Kidney (tissue), 14 donors: ENCODE measurements around the gene FOXO1. TPM values are rescaled to one million over a fixed set of nuclear protein-coding genes. Genes with fewer than 3 reads are reported as not detected.

Experiments
- DNase-seq, 5 donors: peaks; one replicate each; pipeline ENCODE4 v3.0.0-alpha.2; 2013 to 2020
- FAIRE-seq: peaks from 2 replicates; lab custom pipeline; 2012; peaks lifted over from hg19 to GRCh38; lab: Jason Lieb, UNC
- H3K27ac ChIP-seq, 2 donors: one replicate each; pipeline ENCODE4 v1.7.0; 2013; ENCODE audit warnings: low read depth in 2 of 2, low read length in 2 of 2, inconsistent platforms in 1 of 2
- H3K27me3 ChIP-seq: one replicate; pipeline ENCODE4 v1.7.1; 2013; ENCODE audit warnings: low read length, inconsistent platforms; ENCODE audit not compliant: control insufficient read depth, insufficient read depth
- H3K36me3 ChIP-seq, 3 donors: one replicate each; pipeline versions ENCODE4 v1.7.0 to v1.7.1; 2013; ENCODE audit warnings: low read length in 3 of 3, control low read depth in 1 of 3, inconsistent platforms in 1 of 3; ENCODE audit not compliant: insufficient read depth in 3 of 3, control insufficient read depth in 2 of 3
- H3K4me1 ChIP-seq, 3 donors: one replicate each; pipeline versions ENCODE4 v1.7.0 to v1.7.1; 2013; ENCODE audit warnings: low read length in 3 of 3, inconsistent platforms in 1 of 3, low read depth in 1 of 3; ENCODE audit not compliant: control insufficient read depth in 2 of 3, insufficient read depth in 2 of 3
- H3K4me3 ChIP-seq, 3 donors: one replicate each; pipeline versions ENCODE4 v1.7.0 to v1.8.1; 2013; ENCODE audit warnings: low read length in 3 of 3, control low read depth in 1 of 3, inconsistent platforms in 1 of 3
- H3K9ac ChIP-seq, 3 donors: one replicate each; pipeline versions ENCODE4 v1.7.0 to v1.7.1; 2013; ENCODE audit warnings: low read length in 3 of 3, control low read depth in 1 of 3, inconsistent platforms in 1 of 3
- H3K9me3 ChIP-seq, 3 donors: one replicate each; pipeline versions ENCODE4 v1.7.0 to v1.7.1; 2013; ENCODE audit warnings: low read length in 3 of 3, control low read depth in 1 of 3, inconsistent platforms in 1 of 3; ENCODE audit not compliant: control insufficient read depth in 2 of 3, insufficient read depth in 1 of 3
- CTCF ChIP-seq: IDR thresholded peaks from 3 replicates; pipeline ENCODE4 v1.5.1; 2012; ENCODE audit warnings: mild to moderate bottlenecking, moderate library complexity, borderline replicate concordance; ENCODE audit not compliant: insufficient read depth; ENCODE audit errors: extremely low read depth
- intact Hi-C: fragments of 100-400 bp; cut with DNase I; formaldehyde crosslinking; loops from one replicate; pipeline ENCODE4 v1.11.1; 2022
- polyA plus RNA-seq: library from polyadenylated mRNA; stranded (reverse); fragments of 350-450 nt; fragmentation: Illumina TruSeq; extraction: RNeasy Lipid Tissue Mini Kit (QIAGEN cat#74804); gene quantifications from one replicate; pipeline ENCODE4 v1.2.3, GENCODE V29; 2014; ENCODE audit warnings: low read depth, low replicate concordance; ENCODE audit not compliant: insufficient read depth
- total RNA-seq: library from RNA; stranded (reverse); fragmentation: NEBNext Ultra II Directional; extraction: Animal tissue kit (Norgen Biotek cat#: 25700); gene quantifications from one replicate; pipeline ENCODE4 v1.2.1, GENCODE V29; 2021
- donor health status: control.
- donor health status: control.
- donor health status: control.
- donor health status: control.
- donor health status: control.
- donor health status: DM: yes; HTN: yes; CAD: no.
- donor health status: Normal renal cell carcinoma (clear cell type).

The FOXO1 gene
- total and polyA plus RNA-seq, 2 donors from 2014 or later = 8.6 to 54.6 TPM

GRCh38 chr13:40653527-40654318, 12.7 kb downstream of the FOXO1 start:
- intact Hi-C loops = no loop called here
- no peak for FAIRE-seq
- no peaks in the 10 kb centered on the region for H3K27me3 ChIP-seq
- TF ChIP-seq CTCF = no peak
- no peak overlapping the region for H3K9ac ChIP-seq
- no peak overlapping the region for H3K4me3 ChIP-seq
- no peaks in the 10 kb centered on the region for H3K36me3 ChIP-seq
- peaks cover 0 to 20% (median 12%) of the 10 kb centered on the region in 3 donors for H3K4me1 ChIP-seq
- no peak for DNase-seq
- H3K9me3 ChIP-seq = no peaks in the 10 kb centered on the region
- no peak overlapping the region for H3K27ac ChIP-seq

GRCh38 chr13:40652588-40652940, 13.9 kb downstream of the FOXO1 start:
- Histone ChIP-seq H3K27ac (no peak overlapping the region), H3K9me3 (no peaks in the 10 kb centered on the region), H3K4me1 (peaks cover 0 to 19% (median 3%) of the 10 kb centered on the region in 3 donors)

GRCh38 chr13:40651866-40652587, 14.4 kb downstream of the FOXO1 start:
- H3K4me3 ChIP-seq = no peak overlapping the region
- no peaks in the 10 kb centered on the region for H3K36me3 ChIP-seq
- H3K27ac ChIP-seq = no peak overlapping the region
- no peaks in the 10 kb centered on the region for H3K9me3 ChIP-seq
- DNase-seq (no peak), FAIRE-seq (no peak)
- H3K27me3 ChIP-seq = no peaks in the 10 kb centered on the region
- TF ChIP-seq CTCF = no peak
- H3K4me1 ChIP-seq = peaks cover 0 to 15% (median 0%) of the 10 kb centered on the region in 3 donors
- intact Hi-C loops = no loop called here
- H3K9ac ChIP-seq = no peak overlapping the region

More at GRCh38 chr13:40652588-40652940, 13.9 kb downstream of the FOXO1 start:
- intact Hi-C loops = no loop called here
- DNase-seq = no peak
- H3K9ac ChIP-seq = no peak overlapping the region
- TF ChIP-seq CTCF = no peak
- H3K36me3 ChIP-seq = no peaks in the 10 kb centered on the region
- H3K27me3 ChIP-seq = no peaks in the 10 kb centered on the region
- no peak for FAIRE-seq
- no peak overlapping the region for H3K4me3 ChIP-seq
